DND-41 (cell line): ENCODE data around the gene SUCLG2.

Experiments used
- ATAC-seq: fragments of 200-7000 bp; cut with Tn5 transposase; 3 replicates; pipeline ENCODE4 v1.9.1; 2021; ENCODE audit warnings: low read depth; ENCODE audit not compliant: insufficient read depth
- DNase-seq: peaks from one replicate; pipeline ENCODE4 v3.0.0-alpha.2; 2020
- H2AFZ ChIP-seq: 2 replicates; pipeline ENCODE4 v1.6.0; 2012; ENCODE audit warnings: low read depth, low read length
- H3K27ac ChIP-seq: 2 replicates; pipeline ENCODE4 v1.5.1; 2012; ENCODE audit warnings: low read length, inconsistent platforms
- H3K27me3 ChIP-seq: fragments of 200-600 bp; sonication (generic); 2 replicates; pipeline ENCODE4 v1.6.0; 2012; ENCODE audit warnings: low read length, mild to moderate bottlenecking, inconsistent platforms; ENCODE audit not compliant: insufficient read depth, poor library complexity
- H3K36me3 ChIP-seq: 2 replicates; pipeline ENCODE4 v1.5.1; 2012; ENCODE audit warnings: low read length, inconsistent platforms; ENCODE audit not compliant: insufficient read depth
- H3K4me1 ChIP-seq: 2 replicates; pipeline ENCODE4 v1.5.1; 2012; ENCODE audit warnings: mild to moderate bottlenecking, low read length; ENCODE audit not compliant: insufficient read depth
- H3K4me2 ChIP-seq: 2 replicates; pipeline ENCODE4 v1.6.0; 2012; ENCODE audit warnings: mild to moderate bottlenecking, moderate library complexity, low read length, inconsistent platforms; ENCODE audit not compliant: insufficient read depth
- H3K4me3 ChIP-seq, 2 experiments: fragments of 200-600 bp in 1 of 2; shearing (Covaris generic) in 1 of 2; 2 replicates each; pipeline ENCODE4 v1.5.1; 2012 to 2016; ENCODE audit warnings: inconsistent platforms in 2 of 2, low read length in 2 of 2, mild to moderate bottlenecking in 2 of 2, low read depth in 1 of 2, moderate library complexity in 1 of 2
- H3K79me2 ChIP-seq: 2 replicates; pipeline ENCODE4 v1.6.0; 2012; ENCODE audit warnings: low read length, inconsistent platforms; ENCODE audit not compliant: insufficient read depth
- H3K9ac ChIP-seq: 2 replicates; pipeline ENCODE4 v1.6.0; 2012; ENCODE audit warnings: low read depth, mild to moderate bottlenecking, inconsistent platforms, low read length, moderate library complexity
- H3K9me3 ChIP-seq: 2 replicates; pipeline ENCODE4 v1.5.1; 2012; ENCODE audit warnings: low read length, moderate library complexity, mild to moderate bottlenecking, inconsistent platforms; ENCODE audit not compliant: insufficient read depth, severe bottlenecking
- H4K20me1 ChIP-seq: 2 replicates; pipeline ENCODE4 v1.6.0; 2012; ENCODE audit warnings: low read length; ENCODE audit not compliant: insufficient read depth
- EZH2 ChIP-seq: IDR thresholded peaks from 3 replicates; pipeline ENCODE4 v1.6.1; 2012; ENCODE audit warnings: borderline replicate concordance, low read depth, mild to moderate bottlenecking, moderate library complexity, low read length, inconsistent platforms; ENCODE audit not compliant: severe bottlenecking
- TF ChIP-seq, protein P1 (sequence below): IDR thresholded peaks from 2 replicates; pipeline ENCODE4 v1.5.1; 2012; ENCODE audit warnings: borderline replicate concordance, low read length, moderate library complexity, mild to moderate bottlenecking; ENCODE audit not compliant: poor library complexity, severe bottlenecking; ENCODE audit errors: extremely low read depth

SUCLG2 gene

GRCh38 chr3:67561266-67561665 is 93.1 kb downstream of the SUCLG2 start:
- Histone ChIP-seq H3K9me3 (no peaks in the 10 kb centered on the region), H3K27ac (no peak overlapping the region), H3K79me2 (no peaks in the 10 kb centered on the region), H3K36me3 (peaks cover 11% of the 10 kb centered on the region; the same call in 1 of the 2 replicates), H3K4me3 (no peak overlapping the region), H2AFZ (no peak overlapping the region), H3K9ac (no peak overlapping the region), H3K27me3 (no peaks in the 10 kb centered on the region), H3K4me2 (no peak overlapping the region), H4K20me1 (no peaks in the 10 kb centered on the region), H3K4me1 (no peaks in the 10 kb centered on the region)
- TF ChIP-seq, protein P1, sequence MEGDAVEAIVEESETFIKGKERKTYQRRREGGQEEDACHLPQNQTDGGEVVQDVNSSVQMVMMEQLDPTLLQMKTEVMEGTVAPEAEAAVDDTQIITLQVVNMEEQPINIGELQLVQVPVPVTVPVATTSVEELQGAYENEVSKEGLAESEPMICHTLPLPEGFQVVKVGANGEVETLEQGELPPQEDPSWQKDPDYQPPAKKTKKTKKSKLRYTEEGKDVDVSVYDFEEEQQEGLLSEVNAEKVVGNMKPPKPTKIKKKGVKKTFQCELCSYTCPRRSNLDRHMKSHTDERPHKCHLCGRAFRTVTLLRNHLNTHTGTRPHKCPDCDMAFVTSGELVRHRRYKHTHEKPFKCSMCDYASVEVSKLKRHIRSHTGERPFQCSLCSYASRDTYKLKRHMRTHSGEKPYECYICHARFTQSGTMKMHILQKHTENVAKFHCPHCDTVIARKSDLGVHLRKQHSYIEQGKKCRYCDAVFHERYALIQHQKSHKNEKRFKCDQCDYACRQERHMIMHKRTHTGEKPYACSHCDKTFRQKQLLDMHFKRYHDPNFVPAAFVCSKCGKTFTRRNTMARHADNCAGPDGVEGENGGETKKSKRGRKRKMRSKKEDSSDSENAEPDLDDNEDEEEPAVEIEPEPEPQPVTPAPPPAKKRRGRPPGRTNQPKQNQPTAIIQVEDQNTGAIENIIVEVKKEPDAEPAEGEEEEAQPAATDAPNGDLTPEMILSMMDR, result no peak
- ATAC-seq, result no peak
- DNase-seq, result no peak

GRCh38 chr3:67559029-67559605 is 95.3 kb downstream of the SUCLG2 start:
- Histone ChIP-seq H3K27me3 (no peaks in the 10 kb centered on the region), H3K4me3 (no peak overlapping the region), H3K4me1 (no peaks in the 10 kb centered on the region), H3K27ac (no peak overlapping the region), H3K9me3 (no peaks in the 10 kb centered on the region), H3K36me3 (peaks cover 17% of the 10 kb centered on the region; the same call in 1 of the 2 replicates), H3K4me2 (no peak overlapping the region), H2AFZ (no peak overlapping the region), H3K79me2 (no peaks in the 10 kb centered on the region), H4K20me1 (no peaks in the 10 kb centered on the region), H3K9ac (no peak overlapping the region)
- ATAC-seq (no peak), DNase-seq (no peak)
- TF ChIP-seq, protein P1, result no peak
- TF ChIP-seq EZH2, result no peak

DNA sequence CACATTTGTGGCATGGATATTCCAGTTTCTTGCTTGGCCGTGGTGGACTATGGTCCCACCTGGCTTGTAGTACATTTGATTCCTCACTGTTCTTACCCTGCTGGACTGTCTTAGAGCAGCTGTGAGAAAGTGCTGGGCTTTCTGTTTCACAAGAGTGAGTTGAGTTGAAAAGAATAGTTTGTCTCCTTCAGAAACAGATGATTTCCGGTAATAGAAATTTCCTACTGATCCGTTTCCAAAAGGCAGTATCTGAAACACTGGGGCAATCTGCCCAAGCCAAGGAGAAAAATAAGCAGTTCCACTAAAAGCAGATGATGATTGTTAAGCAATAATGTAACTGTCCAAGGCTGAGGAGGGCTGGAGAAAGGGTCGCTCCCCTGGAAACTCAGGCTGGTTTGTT is 96.0 kb downstream of the SUCLG2 start:
- ATAC-seq (no peak), DNase-seq (no peak)
- Histone ChIP-seq H3K4me3 (no peak overlapping the region), H2AFZ (no peak overlapping the region), H3K9me3 (no peaks in the 10 kb centered on the region), H4K20me1 (no peaks in the 10 kb centered on the region), H3K9ac (no peak overlapping the region), H3K27ac (no peak overlapping the region), H3K79me2 (no peaks in the 10 kb centered on the region), H3K27me3 (no peaks in the 10 kb centered on the region), H3K4me1 (no peaks in the 10 kb centered on the region), H3K36me3 (peaks cover 17% of the 10 kb centered on the region; the same call in 1 of the 2 replicates), H3K4me2 (no peak overlapping the region)
- TF ChIP-seq, protein P1, result no peak
- no peak for TF ChIP-seq EZH2

- Histone ChIP-seq H4K20me1 (no peaks in the 10 kb centered on the region), H3K4me1 (no peaks in the 10 kb centered on the region), H3K36me3 (peaks cover 17% of the 10 kb centered on the region; the same call in 1 of the 2 replicates), H3K9ac (no peak overlapping the region), H3K79me2 (no peaks in the 10 kb centered on the region), H2AFZ (no peak overlapping the region), H3K4me2 (no peak overlapping the region), H3K27ac (no peak overlapping the region), H3K4me3 (no peak overlapping the region), H3K9me3 (no peaks in the 10 kb centered on the region), H3K27me3 (no peaks in the 10 kb centered on the region)
- TF ChIP-seq, protein P1, result no peak
- no peak for TF ChIP-seq EZH2
- DNase-seq, result no peak
- ATAC-seq, result no peak
These were observed 96.5 kb downstream of the SUCLG2 start for GRCh38 chr3:67557848-67558355.
